ENCODE measurements around the gene GOLT1A.

GOLT1A gene

DNA sequence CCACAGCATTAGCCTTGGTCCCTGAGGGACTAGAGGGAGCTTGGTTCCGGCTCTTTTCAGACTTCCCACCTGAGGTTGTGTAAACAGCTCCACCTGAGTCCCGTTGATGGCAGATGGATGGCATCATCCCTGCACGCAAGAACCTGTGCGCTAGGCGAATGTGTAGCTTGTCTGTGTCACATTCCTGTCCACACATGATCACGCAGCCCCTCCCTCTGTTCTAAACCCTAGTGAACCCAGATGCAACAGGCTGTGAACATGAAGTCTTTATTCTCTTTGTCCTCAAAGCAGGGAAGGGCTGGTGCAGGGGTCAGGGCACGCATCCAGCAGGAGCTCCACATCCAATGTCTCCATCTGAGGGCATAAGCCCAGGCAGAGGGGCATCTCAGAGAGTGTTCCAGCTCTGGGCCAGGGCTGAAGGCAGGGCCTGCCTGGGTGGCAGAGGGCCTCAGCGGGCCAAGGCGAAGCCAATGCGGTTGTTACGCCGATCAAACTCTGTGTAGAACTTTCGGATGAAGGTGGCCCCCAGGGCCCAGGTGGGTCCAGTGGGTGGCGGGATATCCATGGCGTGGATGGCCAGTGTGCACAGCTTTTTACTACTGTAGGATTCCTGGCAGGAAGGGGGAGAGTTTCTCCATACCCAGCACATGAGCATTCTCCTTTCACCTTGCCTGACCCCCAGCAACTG lies 59.1 kb downstream of the GOLT1A start:
- DNase-seq (ENCODE audit: low spot score), result no peak

DNA sequence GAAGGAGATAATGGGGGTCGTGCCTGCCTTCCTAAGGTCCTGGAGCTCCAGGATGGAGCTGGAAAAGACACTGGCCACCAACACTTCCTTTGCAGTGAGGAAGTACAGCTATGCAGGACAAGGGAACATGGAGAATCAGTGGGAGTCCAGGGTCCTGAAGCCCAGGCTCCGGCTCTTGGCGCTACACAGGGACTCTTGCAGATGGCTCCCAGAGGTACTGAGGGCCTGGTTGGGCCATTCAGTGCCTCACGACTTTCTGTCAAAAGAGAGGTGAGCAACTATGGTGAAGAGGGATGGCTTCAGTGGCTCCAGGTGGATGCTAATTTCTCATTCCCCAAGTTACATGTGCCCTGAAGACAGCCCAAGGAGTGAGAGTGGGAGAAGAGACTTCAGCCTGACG lies 60.1 kb downstream of the GOLT1A start:
- DNase-seq (ENCODE audit: low spot score), result no peak

DNA sequence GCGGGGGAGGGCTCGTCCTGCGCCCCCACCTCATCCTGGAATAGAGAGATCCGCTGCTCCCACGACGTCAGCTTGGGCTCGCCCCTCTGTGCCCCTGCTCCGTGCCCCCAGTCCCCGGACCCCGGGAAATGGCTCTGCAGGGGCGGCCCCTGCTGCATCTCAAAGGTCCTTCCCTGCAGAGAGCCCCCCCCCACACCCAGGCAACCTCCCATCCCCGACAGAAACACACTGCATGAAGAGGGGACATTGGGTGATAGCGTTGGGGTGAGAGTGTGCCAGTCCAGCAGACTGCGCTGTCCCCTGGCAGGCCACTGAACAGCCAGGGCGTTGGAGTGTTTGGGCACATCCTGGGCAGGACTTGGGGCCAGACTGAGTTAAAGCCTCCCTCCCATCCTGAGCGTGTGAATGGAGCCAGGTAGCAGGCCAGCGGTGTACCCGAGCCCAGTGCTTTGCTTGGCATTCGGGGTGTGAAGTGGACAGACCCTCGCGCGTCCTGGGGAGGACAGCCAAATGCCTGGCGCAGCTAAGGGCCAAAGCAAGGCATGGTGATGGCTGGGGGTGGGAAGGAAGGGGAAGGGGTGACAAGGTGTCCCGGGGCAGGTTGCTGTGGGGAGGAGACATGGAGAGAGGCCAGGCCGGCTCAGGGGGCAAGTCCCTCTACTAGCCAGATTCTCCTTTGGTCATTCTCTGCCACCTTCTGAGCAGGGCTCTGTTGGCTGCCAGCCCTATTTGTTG lies 61.3 kb downstream of the GOLT1A start:
- no peak for DNase-seq (ENCODE audit: low spot score)

DNA sequence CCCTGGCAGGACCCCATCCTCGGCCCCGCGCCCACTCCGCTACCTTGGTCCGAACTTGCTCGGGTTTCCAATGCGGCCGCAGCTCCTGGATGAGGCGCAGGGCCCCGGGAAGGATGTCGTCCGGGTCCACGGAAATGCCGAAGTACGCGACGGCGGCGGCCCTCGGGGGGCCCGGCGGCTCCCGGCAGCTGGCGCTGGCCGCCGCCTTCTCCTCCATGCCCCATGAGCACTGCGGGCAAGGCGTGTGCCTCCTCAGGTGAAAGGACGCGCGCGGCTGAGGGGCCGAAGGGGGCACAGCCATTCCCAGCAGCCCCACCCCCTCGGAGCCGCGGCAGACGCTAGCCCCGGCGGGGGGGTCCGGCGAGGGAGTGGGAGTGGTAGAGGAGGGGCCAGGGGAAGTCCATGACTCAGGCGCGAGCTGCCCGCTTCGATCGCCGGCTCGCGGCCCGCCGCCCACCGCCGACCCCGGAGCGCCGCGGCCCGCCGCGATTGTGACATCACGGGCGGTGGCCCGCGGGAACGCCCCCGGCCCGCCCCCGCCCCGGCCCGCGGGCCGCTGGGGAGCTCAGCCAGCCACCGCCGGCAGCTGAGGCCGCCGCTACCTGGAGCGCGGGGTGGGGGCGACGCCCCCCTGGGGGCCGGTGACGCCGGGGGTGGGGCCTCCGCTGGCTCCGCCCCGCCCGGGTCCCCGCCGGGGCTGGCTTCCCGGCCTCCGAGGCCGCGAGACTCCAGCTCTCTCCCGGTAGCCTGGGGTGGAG lies 62.1 kb downstream of the GOLT1A start, which contains the start of gene ETNK2:
Gene ETNK2 (minus strand): TSS at position 493 of the 758 bp plus-strand sequence. CDS start 192 bp downstream, at position 301.
- peak; percentile 84 for DNase-seq (ENCODE audit: low spot score)

DNA sequence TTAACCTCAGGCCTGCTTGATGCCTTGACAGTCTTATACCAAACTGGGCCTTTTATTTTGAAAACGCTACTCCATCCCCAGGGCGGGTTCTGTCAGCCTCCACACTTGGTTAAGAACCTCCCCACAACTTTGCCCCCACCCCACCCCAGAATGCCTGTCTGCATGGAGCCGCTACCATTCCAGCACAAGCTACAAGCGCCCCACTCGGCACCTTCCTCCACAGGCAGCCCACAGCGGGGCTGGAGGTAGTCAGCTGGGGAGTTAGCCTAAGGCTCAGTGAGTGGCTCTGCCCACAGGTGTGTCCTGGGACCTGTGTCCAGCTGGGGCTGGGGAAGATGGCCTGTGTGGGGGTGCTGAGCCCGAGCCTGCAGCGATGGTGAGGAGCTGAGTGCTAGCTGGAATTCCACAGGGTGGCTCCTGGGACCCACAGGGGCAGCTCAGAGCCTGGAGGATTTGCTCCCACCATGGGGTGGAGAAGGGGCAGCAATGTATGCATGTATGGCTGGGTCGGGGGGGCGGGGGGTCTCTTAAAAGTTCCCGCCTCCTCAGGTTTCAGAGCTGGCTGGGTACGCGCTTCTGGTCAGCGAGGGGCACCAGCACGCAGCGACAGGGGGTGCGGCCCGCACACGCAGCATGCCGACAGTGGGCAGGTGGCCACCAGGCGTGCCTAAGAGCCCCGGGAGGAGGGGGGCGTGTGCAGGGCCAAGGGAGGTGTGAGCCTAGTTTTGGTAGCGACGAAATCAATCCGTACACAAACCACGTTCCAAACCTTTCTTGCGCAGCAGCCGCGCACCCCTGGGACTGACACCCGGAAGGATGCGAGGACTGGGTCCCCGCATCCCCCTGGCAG lies 62.9 kb downstream of the GOLT1A start:
- DNase-seq (ENCODE audit: low spot score), result no peak

DNA sequence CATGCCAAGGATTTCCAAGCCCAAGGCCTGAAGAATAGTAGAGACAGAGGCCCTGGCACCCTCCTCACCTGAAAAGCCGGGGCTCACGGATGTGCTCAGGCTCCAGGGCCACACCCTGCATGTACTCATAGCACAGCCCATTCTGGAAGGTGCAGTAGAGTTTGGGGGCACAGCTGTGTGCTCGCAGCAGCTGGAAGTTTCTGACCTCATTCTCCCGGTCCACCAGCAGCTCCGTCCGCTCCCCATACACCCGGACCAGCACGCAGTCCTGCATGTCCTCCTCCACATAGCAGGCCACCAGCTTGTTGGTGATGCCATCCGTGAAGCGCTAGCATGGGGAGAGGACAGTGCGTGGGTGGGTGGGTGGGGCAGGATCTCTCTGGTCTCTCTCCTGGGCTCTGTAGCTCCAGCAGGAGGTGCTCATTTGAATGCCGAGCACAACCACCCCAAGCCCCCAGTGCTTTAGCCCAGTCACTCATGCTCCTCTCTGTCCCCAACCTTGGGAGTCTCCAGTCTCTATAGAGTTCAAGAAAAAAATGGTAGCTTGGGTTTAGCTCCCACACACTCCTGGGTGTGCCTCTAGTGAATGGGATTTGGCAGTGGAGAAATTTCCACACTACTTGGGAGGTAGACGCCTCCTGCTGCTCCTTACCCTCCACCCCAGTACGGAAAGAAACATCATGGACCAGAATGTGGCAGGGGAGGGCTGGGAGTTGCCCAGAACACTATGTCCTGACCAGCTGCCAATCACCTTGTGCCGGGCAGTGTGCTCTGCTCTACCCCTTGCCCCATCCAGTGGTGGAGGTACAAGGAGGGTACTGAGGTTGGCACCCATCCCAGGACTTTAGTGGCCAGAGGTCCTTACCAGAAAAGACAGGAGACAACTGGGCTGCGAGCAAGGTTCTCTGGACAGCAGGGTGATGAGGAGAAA lies 63.9 kb downstream of the GOLT1A start:
- no peak for DNase-seq (ENCODE audit: low spot score)

DNA sequence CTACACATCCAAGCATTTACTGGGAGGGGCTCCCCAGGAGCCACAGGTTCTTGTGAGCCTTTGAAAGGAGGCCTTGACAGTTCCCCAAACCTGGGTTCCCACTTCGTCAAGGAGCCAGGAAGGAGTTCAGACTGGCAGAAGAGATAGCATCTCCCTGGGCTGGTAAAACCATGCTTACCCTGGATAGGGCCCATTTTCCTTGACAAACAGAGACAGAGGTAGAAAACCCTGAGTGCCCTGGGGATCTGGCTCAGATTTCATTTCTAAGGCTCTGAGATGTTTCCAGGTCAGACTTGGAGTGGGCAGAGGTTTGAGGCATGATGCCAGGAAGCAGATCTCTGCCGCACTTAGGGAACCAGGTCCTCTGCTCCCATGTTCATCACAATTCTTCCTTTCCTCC lies 64.7 kb downstream of the GOLT1A start:
- DNase-seq (ENCODE audit: low spot score), result no peak

Measured in HuH-7.5 (cell line).